Neuron (in vitro differentiated cells): ENCODE results near the gene SCO2.

Source experiments
- H2AFZ ChIP-seq: one replicate; pipeline ENCODE4 v1.6.1; 2013; ENCODE audit warnings: low read depth, mild to moderate bottlenecking, inconsistent platforms, low read length, moderate library complexity
- H3K27me3 ChIP-seq: one replicate; pipeline ENCODE4 v1.6.1; 2013; ENCODE audit warnings: low read length; ENCODE audit not compliant: insufficient read depth
- H3K36me3 ChIP-seq: one replicate; pipeline ENCODE4 v1.6.1; 2013; ENCODE audit warnings: low read length; ENCODE audit not compliant: insufficient read depth
- H3K4me1 ChIP-seq: one replicate; pipeline ENCODE4 v1.6.1; 2013; ENCODE audit warnings: low read length; ENCODE audit not compliant: insufficient read depth
- H3K4me3 ChIP-seq: 2 replicates; pipeline ENCODE4 v1.5.1; 2013; ENCODE audit warnings: mild to moderate bottlenecking, low read length, moderate library complexity
- H3K9me3 ChIP-seq: one replicate; pipeline ENCODE4 v1.6.1; 2013; ENCODE audit warnings: low read length

Gene SCO2

DNA sequence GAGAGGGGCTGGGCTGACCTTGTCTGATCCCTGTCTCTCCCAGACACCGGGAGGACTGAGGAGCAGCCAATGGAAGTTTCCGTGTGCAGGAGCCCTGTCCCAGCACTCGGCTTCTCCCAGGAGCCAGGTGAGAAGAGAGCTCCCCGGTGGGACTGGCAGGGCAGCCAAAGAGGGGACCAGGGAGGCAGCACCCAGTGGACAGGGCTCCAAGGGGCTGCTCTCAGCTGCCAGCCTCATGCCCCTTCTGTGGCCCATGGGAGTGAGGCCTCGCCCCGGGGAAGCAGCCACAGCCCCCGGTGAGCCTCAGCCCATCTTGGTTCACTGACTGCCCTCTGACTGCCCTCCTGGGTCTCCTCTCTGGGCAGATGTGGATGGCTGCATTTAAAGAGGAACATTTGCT lies 6.8 kb downstream of the SCO2 start:
- Histone ChIP-seq H2AFZ (no peak overlapping the region), H3K27me3 (no peaks in the 10 kb centered on the region), H3K4me1 (no peaks in the 10 kb centered on the region), H3K9me3 (no peaks in the 10 kb centered on the region), H3K4me3 (no peak overlapping the region), H3K36me3 (peaks cover 71% of the 10 kb centered on the region)

DNA sequence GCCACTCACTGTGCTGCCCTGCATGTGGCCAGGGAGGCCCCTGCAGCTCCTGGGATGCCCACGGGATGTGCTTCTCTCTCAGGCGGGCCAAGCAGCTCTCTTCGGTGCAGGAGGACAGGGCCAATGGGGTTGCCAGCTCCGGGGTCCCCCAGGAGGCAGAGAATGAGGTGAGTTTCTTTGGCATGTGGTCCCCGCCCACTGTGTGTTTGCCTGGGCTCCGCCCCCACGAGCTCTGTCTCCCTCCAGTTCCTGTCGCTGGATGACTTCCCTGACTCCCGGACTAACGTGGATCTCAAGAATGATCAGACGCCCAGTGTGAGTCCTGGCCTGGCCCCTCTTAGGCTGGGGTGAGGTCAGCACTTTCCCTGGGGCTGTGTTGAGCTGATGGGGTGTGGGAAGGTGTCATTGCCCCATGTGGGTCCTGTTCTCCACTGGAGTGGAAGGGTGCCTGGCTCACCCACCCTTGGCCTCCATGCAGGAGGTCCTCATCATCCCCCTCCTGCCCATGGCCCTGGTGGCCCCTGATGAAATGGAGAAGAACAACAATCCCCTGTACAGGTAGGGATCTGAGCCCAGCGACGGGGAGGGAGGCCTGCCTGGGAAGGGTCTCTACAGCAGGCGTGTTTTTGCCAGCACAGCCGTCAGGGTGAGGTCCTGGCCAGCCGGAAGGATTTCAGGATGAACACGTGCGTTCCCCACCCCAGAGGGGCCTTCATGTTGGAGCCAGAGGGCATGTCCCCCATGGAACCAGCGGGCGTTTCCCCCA lies 7.7 kb downstream of the SCO2 start:
- no peak overlapping the region for H2AFZ ChIP-seq
- H3K27me3 ChIP-seq = no peaks in the 10 kb centered on the region
- H3K4me1 ChIP-seq = no peaks in the 10 kb centered on the region
- no peak overlapping the region for H3K4me3 ChIP-seq
- no peaks in the 10 kb centered on the region for H3K9me3 ChIP-seq
- H3K36me3 ChIP-seq = peaks cover 67% of the 10 kb centered on the region

DNA sequence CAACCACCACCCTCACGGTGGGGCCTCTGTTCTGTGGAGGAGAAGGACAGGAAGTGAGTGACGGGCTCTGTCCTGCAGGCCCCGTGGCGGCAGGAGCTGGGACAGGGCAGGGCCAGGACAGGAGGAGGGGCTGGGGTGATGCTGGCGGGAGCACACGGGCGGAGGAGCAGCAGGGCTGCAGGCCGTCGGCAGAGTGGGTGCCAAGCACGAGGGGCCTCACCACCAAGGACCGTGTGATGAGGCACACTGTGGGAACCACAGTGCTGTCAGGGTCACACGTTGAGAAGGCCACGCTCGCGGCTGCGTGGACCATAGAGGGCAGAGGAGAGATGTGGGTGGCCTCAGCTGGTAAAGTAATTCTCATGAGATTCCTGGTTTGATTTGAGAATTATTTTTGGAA lies 8.5 kb downstream of the SCO2 start:
- Histone ChIP-seq H3K4me1 (no peaks in the 10 kb centered on the region), H2AFZ (no peak overlapping the region), H3K9me3 (no peaks in the 10 kb centered on the region), H3K27me3 (no peaks in the 10 kb centered on the region), H3K36me3 (peaks cover 64% of the 10 kb centered on the region), H3K4me3 (no peak overlapping the region)

DNA sequence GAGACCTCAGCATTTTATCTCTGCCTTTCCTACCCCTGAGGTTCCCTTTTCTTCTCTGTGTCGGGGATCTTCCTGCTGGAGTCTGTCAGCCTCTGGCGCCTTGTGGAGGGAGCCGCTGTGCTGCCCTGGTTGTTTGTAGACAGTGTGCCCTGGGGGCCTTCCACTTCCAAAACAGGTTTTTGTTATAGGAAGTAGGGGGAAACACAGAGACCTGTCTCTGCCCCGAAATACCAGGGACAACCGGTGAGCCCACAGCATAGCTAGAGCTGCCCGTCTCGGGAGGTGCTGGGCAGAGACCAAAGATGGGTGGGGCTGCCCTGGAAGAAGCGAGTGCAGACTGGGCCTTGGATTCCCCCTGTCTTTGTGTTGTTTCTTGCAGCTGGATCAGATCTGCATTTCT lies 9.3 kb downstream of the SCO2 start:
- H3K36me3 ChIP-seq = peaks cover 57% of the 10 kb centered on the region
- H3K4me1 ChIP-seq = no peaks in the 10 kb centered on the region
- no peaks in the 10 kb centered on the region for H3K9me3 ChIP-seq
- H3K27me3 ChIP-seq = no peaks in the 10 kb centered on the region
- H2AFZ ChIP-seq = no peak overlapping the region
- no peak overlapping the region for H3K4me3 ChIP-seq

DNA sequence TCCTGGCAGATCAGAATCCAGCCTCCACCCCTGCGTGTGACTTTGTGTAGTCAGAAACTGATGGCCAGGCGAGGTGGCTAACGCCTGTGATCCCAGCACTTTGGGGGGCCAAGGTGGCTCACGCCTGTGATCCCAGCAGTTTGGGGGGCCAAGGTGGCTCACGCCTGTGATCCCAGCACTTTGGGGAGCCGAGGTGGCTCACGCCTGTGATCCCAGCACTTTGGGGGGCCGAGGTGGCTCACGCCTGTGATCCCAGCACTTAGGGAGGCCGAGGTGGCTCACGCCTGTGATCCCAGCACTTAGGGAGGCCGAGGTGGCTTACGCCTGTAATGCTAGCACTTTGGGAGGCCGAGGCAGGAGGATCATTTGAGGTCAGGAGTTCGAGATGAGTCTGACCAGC lies 12.2 kb downstream of the SCO2 start:
- peaks cover 13% of the 10 kb centered on the region for H3K4me1 ChIP-seq
- H3K9me3 ChIP-seq = no peaks in the 10 kb centered on the region
- peaks cover 44% of the 10 kb centered on the region for H3K36me3 ChIP-seq
- no peak overlapping the region for H3K4me3 ChIP-seq
- H3K27me3 ChIP-seq = no peaks in the 10 kb centered on the region
- H2AFZ ChIP-seq = no peak overlapping the region

DNA sequence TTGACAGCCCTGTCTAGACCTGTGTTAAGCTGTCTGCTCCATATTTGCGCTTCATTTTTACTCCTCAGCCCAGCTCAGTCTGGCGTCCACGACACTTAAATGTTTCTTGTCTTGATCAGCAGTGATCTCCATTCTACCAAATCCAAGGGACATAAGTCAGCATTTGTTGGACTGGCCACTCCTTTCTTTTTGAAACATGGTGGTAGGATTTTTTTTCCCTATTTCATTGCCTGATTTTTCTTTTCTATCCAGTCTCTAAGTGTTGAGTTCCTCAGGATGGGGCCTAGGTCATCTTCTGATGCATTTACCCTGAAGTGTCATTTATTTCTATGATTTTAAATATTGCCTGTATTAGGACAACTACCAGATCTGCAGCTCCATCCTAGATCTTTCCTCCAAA lies 16.5 kb downstream of the SCO2 start:
- Histone ChIP-seq H3K36me3 (peaks cover 34% of the 10 kb centered on the region), H3K4me1 (peaks cover 21% of the 10 kb centered on the region), H2AFZ (no peak overlapping the region), H3K4me3 (peak overlapping the region; percentile 74), H3K9me3 (no peaks in the 10 kb centered on the region), H3K27me3 (no peaks in the 10 kb centered on the region)

DNA sequence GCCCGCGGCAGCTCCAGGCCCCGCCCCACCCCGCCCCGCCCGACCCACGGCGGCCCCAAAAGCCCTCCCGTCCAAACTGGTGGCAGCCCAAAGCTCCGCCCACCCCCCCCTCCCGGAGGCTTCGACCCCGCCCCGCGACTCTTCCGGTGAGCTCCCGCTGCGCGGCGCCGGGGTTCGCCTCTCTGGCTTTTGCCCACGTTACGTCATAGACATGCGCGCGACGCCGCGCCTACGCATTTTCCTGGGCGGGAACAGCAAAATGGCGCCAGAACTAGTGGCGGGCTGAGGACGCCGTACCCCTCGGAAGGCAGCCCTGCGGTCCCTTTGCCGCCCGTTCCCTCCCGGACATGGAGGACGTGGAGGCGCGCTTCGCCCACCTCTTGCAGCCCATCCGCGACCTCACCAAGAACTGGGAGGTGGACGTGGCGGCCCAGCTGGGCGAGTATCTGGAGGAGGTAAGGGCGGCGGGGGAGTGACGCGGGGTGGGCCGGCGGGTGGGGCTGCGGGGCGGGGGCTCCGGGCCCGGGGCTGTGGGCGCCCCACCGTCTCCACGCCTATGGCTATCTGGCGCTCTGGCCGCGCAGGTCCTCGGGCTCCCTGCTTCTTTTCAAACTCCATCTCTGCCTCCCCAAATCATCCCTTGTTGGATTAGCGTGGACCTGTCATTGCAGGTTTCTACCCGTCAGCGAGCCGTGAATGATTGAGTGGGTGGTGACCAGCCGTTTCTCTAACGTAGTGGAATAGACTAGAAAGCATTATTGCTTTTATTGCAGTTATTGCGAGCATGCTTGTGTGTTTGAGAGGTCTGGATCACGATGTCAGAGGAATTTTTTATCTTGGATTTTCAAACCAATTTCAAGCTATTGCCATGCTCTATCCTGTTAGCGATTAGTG lies 17.2 kb downstream of the SCO2 start, which contains the start of gene NCAPH2:
Gene NCAPH2 (plus strand): TSS at position 234 of the 894 bp plus-strand sequence. CDS start 114 bp downstream, at position 348.
- peaks cover 36% of the 10 kb centered on the region for H3K36me3 ChIP-seq
- no peaks in the 10 kb centered on the region for H3K9me3 ChIP-seq
- peak within 1 kb of the TSS; percentile 6 for H2AFZ ChIP-seq
- H3K4me3 ChIP-seq = peak within 1 kb of the TSS; percentile 98
- H3K4me1 ChIP-seq = peaks cover 21% of the 10 kb centered on the region
- H3K27me3 ChIP-seq = no peaks in the 10 kb centered on the region

DNA sequence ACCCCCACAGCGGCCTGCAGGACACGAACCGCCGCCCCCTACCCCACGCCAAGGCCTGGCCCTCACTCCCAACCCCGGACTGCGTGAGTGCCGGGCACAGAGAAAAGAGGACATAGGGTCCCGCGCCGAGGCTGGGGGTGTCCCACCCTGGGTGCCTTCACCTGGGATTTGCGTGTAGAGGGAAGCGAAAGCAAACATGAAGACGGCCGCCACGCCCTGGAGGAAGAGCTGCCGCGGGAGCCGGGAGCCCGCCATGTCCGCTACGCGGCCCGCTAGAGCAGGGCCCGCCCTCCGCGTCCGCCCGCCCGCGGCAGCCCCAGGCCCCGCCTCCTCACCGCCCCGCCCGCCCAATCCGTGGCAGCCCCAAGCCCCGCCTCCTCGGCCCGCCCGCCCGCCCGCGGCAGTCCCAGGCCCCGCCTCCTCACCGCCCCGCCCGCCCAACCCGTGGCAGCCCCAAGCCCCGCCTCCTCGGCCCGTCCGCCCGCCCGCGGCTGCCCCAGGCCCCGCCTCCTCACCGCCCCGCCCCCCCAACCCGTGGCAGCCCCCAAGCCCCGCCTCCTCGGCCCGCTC lies 17.9 kb downstream of the SCO2 start, which contains the start of gene LMF2:
Gene LMF2 (minus strand): TSS at position 282 of the 570 bp plus-strand sequence. CDS start 27 bp downstream, at position 255.
- Histone ChIP-seq H3K4me1 (peaks cover 21% of the 10 kb centered on the region), H3K9me3 (no peaks in the 10 kb centered on the region), H2AFZ (peak within 1 kb of the TSS; percentile 6), H3K36me3 (peaks cover 38% of the 10 kb centered on the region), H3K27me3 (no peaks in the 10 kb centered on the region), H3K4me3 (peak within 1 kb of the TSS; percentile 98)

DNA sequence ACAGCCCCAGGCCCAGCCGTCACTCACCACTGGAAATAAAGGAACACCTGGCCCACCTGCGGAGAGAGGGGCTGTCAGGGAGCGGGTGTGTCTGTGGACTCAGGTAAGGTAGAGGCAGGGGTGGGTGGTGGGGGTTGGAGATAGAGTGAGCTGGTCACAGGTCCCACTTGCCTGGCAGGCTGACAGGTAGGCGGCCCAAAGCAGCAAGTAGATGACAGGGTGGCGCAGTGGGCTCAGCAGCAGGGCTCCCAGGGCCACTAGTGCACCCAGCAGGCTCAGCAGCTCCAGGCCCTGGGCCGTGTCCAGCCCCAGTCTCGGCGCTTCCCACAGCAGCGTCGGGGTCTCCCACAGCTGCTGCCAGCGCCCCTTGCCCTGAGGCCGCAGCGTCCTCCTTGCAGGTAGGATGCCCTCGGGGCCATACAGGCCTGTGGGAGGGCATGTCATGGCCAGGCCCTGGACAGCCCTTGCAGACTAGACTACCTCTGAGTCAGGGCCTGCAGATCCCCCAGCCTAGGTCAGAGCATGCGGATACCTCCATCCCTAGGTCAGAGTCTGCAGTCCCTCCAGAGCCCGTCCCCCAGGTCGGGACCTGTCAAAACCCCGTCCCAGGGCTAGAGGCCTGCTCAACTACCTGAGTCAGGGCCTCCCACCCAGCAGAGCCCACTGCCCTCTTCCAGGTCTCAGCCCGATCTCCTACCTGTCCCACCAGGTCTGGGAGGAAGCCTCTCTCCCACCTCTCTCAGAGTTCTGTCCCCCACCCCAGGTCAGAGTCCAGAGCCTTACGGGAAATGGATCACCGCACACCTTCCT lies 18.6 kb downstream of the SCO2 start:
- Histone ChIP-seq H3K4me1 (peaks cover 21% of the 10 kb centered on the region), H3K9me3 (no peaks in the 10 kb centered on the region), H3K4me3 (peak overlapping the region; percentile 98), H2AFZ (peak overlapping the region; percentile 6), H3K36me3 (peaks cover 36% of the 10 kb centered on the region), H3K27me3 (no peaks in the 10 kb centered on the region)

DNA sequence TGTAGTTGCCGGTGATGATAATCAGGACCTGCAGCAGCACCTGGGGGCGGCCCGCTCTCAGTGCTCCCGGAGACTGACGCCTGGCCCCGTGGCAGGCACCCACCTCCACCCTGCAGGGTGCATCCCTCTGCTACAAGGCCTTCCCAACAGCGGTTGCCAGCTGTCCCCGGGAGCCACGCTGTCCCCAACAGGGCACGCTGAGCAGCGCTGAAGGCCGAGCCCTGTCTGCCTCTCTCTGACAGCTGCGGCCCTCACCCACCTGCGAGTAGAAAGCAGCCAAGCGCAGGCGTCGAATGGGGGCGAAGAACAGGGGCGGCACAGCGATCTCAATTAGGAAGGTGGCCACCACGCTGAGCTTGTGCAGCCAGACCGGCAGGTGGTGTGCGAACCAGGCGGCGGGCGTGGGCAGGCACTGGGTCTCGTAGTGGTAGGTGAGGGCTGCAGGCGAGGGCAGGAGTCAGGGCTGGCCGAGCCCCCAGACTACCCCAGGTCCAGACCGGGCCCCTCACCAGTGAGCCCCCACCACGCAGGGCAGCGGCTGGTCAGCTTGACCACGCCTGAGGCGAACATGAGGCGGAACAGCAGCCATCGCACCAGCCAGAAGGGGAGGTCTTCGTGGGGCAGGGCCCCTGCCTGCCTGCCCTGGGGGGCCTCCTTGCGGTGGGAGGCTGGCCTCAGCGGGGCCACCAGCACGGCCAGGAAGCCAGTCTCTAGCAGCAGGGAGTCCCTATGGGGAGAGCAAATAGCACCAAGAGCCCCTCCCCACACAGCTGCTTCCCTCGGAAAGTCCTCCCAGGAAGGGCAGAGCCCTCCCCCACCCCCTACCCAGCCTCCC lies 19.4 kb downstream of the SCO2 start:
- Histone ChIP-seq H3K9me3 (no peaks in the 10 kb centered on the region), H3K4me1 (peaks cover 21% of the 10 kb centered on the region), H3K4me3 (peak overlapping the region; percentile 98), H3K36me3 (peaks cover 36% of the 10 kb centered on the region), H3K27me3 (no peaks in the 10 kb centered on the region), H2AFZ (no peak overlapping the region)

DNA sequence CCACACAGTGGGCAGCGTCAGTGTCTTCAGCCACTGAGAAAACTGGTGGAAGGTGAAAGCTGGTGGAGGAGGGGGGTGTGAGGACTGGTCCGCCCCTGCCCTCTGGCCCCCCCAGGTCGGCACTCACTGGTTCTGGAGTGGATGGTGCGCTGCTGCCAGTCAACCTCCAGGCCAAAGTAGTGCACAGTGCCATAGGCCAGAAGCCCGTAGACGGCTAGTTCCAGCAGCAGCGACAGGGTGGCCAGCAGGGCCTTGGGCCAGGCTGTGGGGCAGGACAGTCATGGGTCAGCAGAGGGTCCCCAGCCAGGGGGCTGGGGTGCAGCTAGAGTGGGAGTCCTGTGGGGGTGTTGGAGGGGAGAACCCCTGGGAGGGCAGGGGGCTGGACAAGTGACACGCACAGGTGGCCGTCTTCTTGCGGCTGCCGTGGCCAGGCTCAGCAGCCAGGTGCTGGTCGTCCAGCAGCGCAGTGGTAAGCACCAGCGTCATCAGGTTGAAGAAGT lies 20.1 kb downstream of the SCO2 start:
- Histone ChIP-seq H3K9me3 (no peaks in the 10 kb centered on the region), H3K27me3 (no peaks in the 10 kb centered on the region), H2AFZ (no peak overlapping the region), H3K36me3 (peaks cover 34% of the 10 kb centered on the region), H3K4me3 (no peak overlapping the region), H3K4me1 (peaks cover 21% of the 10 kb centered on the region)
